Measurements from ENCODE around the gene CA5A. TPM values are rescaled to one million over a fixed set of nuclear protein-coding genes. Genes with fewer than 3 reads are reported as not detected.

Gene CA5A
- not detected in 2 replicates for total RNA-seq

GRCh38 chr16:87936375-87937230 is at the start of gene CA5A:
TSS of gene CA5A (minus strand) at chr16:87936529. CDS start at chr16:87936450, 79 bp downstream.

GRCh38 chr16:87950765-87951551 is 14.6 kb upstream of the CA5A start, which contains the start of gene BANP:
TSS of gene BANP (plus strand) at chr16:87951434. CDS start at chr16:87975116, 23,682 bp downstream.

DNA sequence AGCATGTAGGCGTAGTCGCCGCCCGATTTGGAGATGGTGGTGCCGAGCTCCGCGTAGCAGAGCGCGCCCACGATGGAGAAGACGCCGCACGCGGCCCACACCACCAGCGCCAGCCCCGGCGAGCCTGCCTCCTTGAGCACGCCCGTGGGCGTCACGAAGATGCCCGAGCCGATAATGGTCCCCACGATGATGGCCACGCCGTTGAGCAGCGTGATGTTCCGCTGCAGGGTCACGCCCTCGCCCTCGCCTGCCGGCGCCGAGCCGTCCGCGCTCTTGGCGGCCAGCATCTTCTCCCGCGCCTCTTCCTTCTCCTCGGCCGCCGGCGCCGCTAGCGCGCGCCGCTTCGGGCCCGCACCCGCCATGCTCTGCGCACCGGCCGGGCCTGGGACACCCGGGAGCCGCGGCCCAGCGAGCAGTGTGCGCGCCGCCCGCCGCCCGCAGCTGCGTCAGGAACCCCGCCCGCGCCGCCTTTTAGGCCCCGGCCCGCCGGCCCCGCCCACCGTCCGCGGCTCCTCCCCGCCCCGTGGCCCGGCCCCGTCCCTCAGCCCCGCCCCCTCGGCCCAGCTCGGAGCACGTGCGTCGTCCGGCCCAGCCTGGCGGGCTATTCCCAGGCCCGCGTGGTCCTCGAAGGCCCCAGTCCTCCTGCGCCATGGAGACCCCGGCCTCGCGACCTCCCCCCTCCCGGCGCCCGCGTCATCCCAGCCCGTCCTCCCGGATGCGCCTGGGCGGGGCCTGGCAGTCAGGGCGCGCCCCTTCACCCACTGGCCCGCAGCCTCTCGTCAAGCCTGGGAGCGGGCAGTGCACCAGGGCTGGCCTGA is 67.1 kb downstream of the CA5A start, which contains the start of gene SLC7A5:
Gene SLC7A5 (minus strand): TSS at position 447 of the 818 bp plus-strand sequence. CDS start 85 bp downstream, at position 362.

Other genes with a start within 250 kb of the CA5A start
- 20.4 and 24.5 TPM in 2 replicates for gene KLHDC4, start 170.5 kb downstream of the CA5A start, total RNA-seq
- gene SLC7A5, start 67.0 kb downstream of the CA5A start, total RNA-seq, result 111 and 114 TPM in 2 replicates
- 14.1 and 16.6 TPM in 2 replicates for gene BANP, start 14.9 kb upstream of the CA5A start, total RNA-seq

Measured in bronchus fibroblast of lung (primary cell).